Hepatocyte (in vitro differentiated cells): ENCODE measurements around the gene PPP1R3D.

ENCODE experiments used
- EZH2 ChIP-seq: fragments of 200-600 bp; sonication (generic); IDR thresholded peaks from 2 replicates; pipeline ENCODE4 v1.6.1; 2016; ENCODE audit warnings: antibody characterized with exemption, mild to moderate bottlenecking, borderline replicate concordance
- TF ChIP-seq, protein P1 (sequence below): fragments of 200-600 bp; sonication (generic); IDR thresholded peaks from 2 replicates; pipeline ENCODE4 v1.5.1; 2016; ENCODE audit warnings: antibody characterized with exemption, mild to moderate bottlenecking; ENCODE audit not compliant: poor library complexity

DNA sequence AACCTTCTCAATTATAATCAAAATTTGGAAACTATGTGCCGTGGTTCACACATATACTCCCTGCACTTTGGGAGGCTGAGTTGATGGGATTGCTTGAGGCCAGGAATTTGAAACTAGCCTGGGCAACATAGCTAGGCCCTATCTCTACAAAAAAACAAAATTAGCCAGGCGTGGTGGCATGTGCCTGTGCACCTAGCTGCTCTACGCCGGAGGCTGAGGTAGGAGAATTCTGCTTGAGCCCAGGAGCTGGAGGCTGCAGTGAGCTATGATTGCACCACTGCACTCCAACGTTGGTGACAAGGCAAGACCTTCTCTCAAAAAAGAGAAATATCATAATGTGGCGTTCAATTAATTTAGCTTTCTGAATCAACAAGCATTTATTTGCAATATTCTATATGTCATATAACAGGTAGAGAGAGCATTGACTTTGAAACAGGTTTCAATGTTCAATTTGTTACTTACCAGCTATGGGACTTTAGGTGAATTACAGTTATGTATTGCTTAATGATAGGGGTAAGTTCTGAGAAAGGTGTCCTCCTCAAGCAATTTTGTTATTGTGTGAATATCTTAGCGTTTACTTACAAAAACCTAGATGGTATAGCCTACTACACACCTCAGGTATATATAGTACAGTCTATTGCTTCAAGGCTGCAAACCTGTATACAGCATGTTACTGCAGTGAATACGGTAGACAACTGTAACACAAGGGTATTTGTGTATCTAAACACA lies 4.5 kb downstream of the PPP1R3D start:
- TF ChIP-seq, protein P1, sequence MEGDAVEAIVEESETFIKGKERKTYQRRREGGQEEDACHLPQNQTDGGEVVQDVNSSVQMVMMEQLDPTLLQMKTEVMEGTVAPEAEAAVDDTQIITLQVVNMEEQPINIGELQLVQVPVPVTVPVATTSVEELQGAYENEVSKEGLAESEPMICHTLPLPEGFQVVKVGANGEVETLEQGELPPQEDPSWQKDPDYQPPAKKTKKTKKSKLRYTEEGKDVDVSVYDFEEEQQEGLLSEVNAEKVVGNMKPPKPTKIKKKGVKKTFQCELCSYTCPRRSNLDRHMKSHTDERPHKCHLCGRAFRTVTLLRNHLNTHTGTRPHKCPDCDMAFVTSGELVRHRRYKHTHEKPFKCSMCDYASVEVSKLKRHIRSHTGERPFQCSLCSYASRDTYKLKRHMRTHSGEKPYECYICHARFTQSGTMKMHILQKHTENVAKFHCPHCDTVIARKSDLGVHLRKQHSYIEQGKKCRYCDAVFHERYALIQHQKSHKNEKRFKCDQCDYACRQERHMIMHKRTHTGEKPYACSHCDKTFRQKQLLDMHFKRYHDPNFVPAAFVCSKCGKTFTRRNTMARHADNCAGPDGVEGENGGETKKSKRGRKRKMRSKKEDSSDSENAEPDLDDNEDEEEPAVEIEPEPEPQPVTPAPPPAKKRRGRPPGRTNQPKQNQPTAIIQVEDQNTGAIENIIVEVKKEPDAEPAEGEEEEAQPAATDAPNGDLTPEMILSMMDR: no peak
- TF ChIP-seq EZH2: no peak
